Astrocyte (in vitro differentiated cells and primary cell): Measurements from ENCODE around the gene FAF1. TPM values are rescaled to one million over a fixed set of nuclear protein-coding genes. Genes with fewer than 3 reads are reported as not detected.
"Not testable (repeated sequence)": the region's sequence is repeated elsewhere in the genome, so short reads cannot be mapped to it uniquely, and the experiment has no call there.

Source experiments
- DNase-seq: peaks from one replicate; pipeline ENCODE4 v3.0.0-alpha.2; 2010; ENCODE audit warnings: low read depth
- FAIRE-seq: peaks from 2 replicates; lab custom pipeline; 2011; peaks lifted over from hg19 to GRCh38; lab: Jason Lieb, UNC
- H2AFZ ChIP-seq: 2 replicates; pipeline ENCODE4 v1.6.0; 2012; ENCODE audit warnings: low read depth, low read length, inconsistent platforms
- H3K27ac ChIP-seq: 2 replicates; pipeline ENCODE4 v1.5.1; 2011; ENCODE audit warnings: low read depth, low read length, inconsistent platforms
- H3K27me3 ChIP-seq: 2 replicates; pipeline ENCODE4 v1.6.0; 2011; ENCODE audit warnings: low read length, inconsistent platforms; ENCODE audit not compliant: insufficient read depth
- H3K36me3 ChIP-seq: 2 replicates; pipeline ENCODE4 v1.5.1; 2011; ENCODE audit warnings: low read length, inconsistent platforms; ENCODE audit not compliant: insufficient read depth
- H3K4me1 ChIP-seq: 2 replicates; pipeline ENCODE4 v1.5.1; 2011; ENCODE audit warnings: low read length, inconsistent platforms; ENCODE audit not compliant: insufficient read depth
- H3K4me2 ChIP-seq: 2 replicates; pipeline ENCODE4 v1.6.0; 2012; ENCODE audit warnings: low read length, inconsistent platforms
- H3K4me3 ChIP-seq: 2 replicates; pipeline ENCODE4 v1.5.1; 2011; ENCODE audit warnings: low read depth, mild to moderate bottlenecking, low read length, inconsistent platforms; ENCODE audit not compliant: insufficient read depth
- H3K79me2 ChIP-seq: 2 replicates; pipeline ENCODE4 v1.6.0; 2012; ENCODE audit warnings: mild to moderate bottlenecking, low read length, inconsistent platforms; ENCODE audit not compliant: insufficient read depth
- H3K9ac ChIP-seq: 2 replicates; pipeline ENCODE4 v1.6.0; 2012; ENCODE audit warnings: mild to moderate bottlenecking, low read length, inconsistent platforms
- H3K9me3 ChIP-seq: 2 replicates; pipeline ENCODE4 v1.5.1; 2012; ENCODE audit warnings: low read depth, mild to moderate bottlenecking, low read length, inconsistent platforms; ENCODE audit not compliant: insufficient read depth
- H4K20me1 ChIP-seq: 2 replicates; pipeline ENCODE4 v1.6.0; 2012; ENCODE audit warnings: low read length, inconsistent platforms; ENCODE audit not compliant: insufficient read depth
- H3K27ac Mint-ChIP-seq: one replicate; pipeline ENCODE4 v1.8.0; 2021; ENCODE audit warnings: mild to moderate bottlenecking, mixed read lengths; ENCODE audit not compliant: unreplicated experiment
- H3K27me3 Mint-ChIP-seq: one replicate; pipeline ENCODE4 v1.8.0; 2021; ENCODE audit warnings: low read depth, mixed read lengths; ENCODE audit not compliant: unreplicated experiment
- H3K36me3 Mint-ChIP-seq: one replicate; pipeline ENCODE4 v1.8.0; 2021; ENCODE audit warnings: low read depth, mixed read lengths; ENCODE audit not compliant: unreplicated experiment
- H3K4me1 Mint-ChIP-seq: one replicate; pipeline ENCODE4 v1.8.0; 2021; ENCODE audit warnings: low read depth, mixed read lengths; ENCODE audit not compliant: unreplicated experiment
- H3K4me3 Mint-ChIP-seq: one replicate; pipeline ENCODE4 v1.8.0; 2021; ENCODE audit warnings: mild to moderate bottlenecking, moderate library complexity, mixed read lengths; ENCODE audit not compliant: unreplicated experiment
- H3K9me3 Mint-ChIP-seq: one replicate; pipeline ENCODE4 v1.8.0; 2021; ENCODE audit warnings: mild to moderate bottlenecking, mixed read lengths; ENCODE audit not compliant: unreplicated experiment
- EZH2 ChIP-seq: IDR thresholded peaks from 2 replicates; pipeline ENCODE4 v1.6.1; 2012; ENCODE audit warnings: mild to moderate bottlenecking, low read length, inconsistent platforms; ENCODE audit not compliant: insufficient read depth
- total RNA-seq: library from RNA; stranded (reverse); gene quantifications from 2 replicates; pipeline ENCODE4 v1.2.1, GENCODE V29; 2021
- TF ChIP-seq, protein P1 (sequence below): IDR thresholded peaks from 2 replicates; pipeline ENCODE4 v1.5.1; 2011; ENCODE audit warnings: low read depth, mild to moderate bottlenecking, inconsistent platforms, low read length, moderate library complexity; ENCODE audit not compliant: insufficient read depth

The FAF1 gene
- total RNA-seq, 1 donor from 2014 or later: 35.4 TPM

DNA sequence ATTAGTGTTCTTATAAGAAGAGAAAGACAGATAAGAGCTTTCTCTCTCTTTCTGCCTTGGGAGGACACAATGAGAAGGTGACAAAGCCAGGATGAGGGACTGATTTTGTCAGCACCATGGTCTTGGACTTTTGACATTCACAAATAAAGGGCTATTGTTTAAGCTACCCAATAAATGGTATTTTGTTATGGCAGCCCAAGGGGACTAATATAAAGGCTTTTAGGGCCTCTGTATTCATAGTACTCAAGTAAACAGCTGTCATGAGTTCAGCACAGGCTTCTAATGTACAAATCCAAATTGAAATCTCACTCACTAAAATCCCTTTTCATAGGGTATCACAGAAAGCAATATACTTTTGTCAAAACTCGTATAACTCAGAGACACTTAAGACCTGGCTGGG is 242.7 kb downstream of the FAF1 start:
- Histone ChIP-seq H3K79me2 (no peaks in the 10 kb centered on the region), H3K9ac (no peak overlapping the region), H2AFZ (no peak overlapping the region), H3K27ac (no peak overlapping the region), H3K4me1 (no peaks in the 10 kb centered on the region), H3K4me3 (no peak overlapping the region), H4K20me1 (no peaks in the 10 kb centered on the region), H3K36me3 (no peaks in the 10 kb centered on the region), H3K4me2 (no peak overlapping the region), H3K27me3 (no peaks in the 10 kb centered on the region), H3K9me3 (no peaks in the 10 kb centered on the region)
- H3K4me1 Mint-ChIP-seq: peaks cover 5% of the 10 kb centered on the region
- DNase-seq (no peak), FAIRE-seq (no peak)
- TF ChIP-seq, protein P1, sequence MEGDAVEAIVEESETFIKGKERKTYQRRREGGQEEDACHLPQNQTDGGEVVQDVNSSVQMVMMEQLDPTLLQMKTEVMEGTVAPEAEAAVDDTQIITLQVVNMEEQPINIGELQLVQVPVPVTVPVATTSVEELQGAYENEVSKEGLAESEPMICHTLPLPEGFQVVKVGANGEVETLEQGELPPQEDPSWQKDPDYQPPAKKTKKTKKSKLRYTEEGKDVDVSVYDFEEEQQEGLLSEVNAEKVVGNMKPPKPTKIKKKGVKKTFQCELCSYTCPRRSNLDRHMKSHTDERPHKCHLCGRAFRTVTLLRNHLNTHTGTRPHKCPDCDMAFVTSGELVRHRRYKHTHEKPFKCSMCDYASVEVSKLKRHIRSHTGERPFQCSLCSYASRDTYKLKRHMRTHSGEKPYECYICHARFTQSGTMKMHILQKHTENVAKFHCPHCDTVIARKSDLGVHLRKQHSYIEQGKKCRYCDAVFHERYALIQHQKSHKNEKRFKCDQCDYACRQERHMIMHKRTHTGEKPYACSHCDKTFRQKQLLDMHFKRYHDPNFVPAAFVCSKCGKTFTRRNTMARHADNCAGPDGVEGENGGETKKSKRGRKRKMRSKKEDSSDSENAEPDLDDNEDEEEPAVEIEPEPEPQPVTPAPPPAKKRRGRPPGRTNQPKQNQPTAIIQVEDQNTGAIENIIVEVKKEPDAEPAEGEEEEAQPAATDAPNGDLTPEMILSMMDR: no peak
- no peak for TF ChIP-seq EZH2
- no peak overlapping the region for H3K27ac Mint-ChIP-seq
- peaks cover 2% of the 10 kb centered on the region for H3K9me3 Mint-ChIP-seq
- H3K4me3 Mint-ChIP-seq: no peak overlapping the region
- H3K27me3 Mint-ChIP-seq: no peaks in the 10 kb centered on the region
- H3K36me3 Mint-ChIP-seq: peaks cover 4% of the 10 kb centered on the region

DNA sequence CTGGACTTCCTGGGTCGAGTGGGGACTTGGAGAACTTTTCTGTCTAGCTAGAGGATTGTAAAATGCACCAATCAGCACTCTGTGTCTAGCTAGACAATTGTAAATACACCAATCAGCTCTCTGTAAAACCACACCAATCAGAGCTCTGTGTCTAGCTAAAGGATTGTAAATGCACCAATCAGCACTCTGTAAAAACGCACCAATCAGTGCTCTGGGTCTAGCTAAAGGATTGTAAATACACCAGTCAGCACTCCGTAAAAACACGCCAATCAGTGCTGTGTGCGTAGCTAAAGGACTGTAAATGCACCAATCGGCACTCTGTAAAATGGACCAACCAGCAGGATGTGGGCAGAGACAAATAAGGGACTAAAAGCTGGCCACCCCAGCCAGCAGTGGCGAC is 243.6 kb downstream of the FAF1 start:
- H3K4me1 Mint-ChIP-seq, FAIRE-seq, H3K27me3 ChIP-seq: not testable (repeated sequence)

DNA sequence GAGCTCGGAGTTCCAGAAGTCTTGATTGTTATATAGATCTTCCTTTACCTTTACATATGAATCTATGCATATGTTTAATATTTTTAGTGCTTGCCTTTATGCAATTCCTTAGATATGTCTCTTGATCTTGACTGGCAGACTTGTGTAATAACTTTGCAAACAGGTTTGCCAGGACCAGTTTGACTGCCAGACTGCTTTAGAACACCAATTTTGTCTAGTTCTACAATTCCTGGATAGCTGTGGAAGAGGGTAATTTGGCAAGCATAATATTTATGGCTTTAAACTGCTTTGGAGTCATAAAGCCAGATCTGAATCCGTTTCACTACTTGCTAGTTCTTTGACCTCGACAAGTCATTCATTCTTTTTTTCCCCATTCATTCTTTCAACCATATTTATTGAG is 250.0 kb downstream of the FAF1 start:
- Mint-ChIP-seq H3K27ac (no peak overlapping the region), H3K27me3 (no peaks in the 10 kb centered on the region), H3K36me3 (no peaks in the 10 kb centered on the region), H3K4me3 (no peak overlapping the region), H3K4me1 (peaks cover 2% of the 10 kb centered on the region), H3K9me3 (no peaks in the 10 kb centered on the region)
- Histone ChIP-seq H3K36me3 (no peaks in the 10 kb centered on the region), H3K4me1 (no peaks in the 10 kb centered on the region), H3K79me2 (no peaks in the 10 kb centered on the region), H4K20me1 (no peaks in the 10 kb centered on the region), H3K9ac (no peak overlapping the region), H3K4me2 (no peak overlapping the region), H3K27ac (no peak overlapping the region), H3K27me3 (no peaks in the 10 kb centered on the region), H3K4me3 (no peak overlapping the region), H2AFZ (no peak overlapping the region), H3K9me3 (no peaks in the 10 kb centered on the region)
- no peak for TF ChIP-seq EZH2
- TF ChIP-seq, protein P1: no peak
- DNase-seq: no peak
- no peak for FAIRE-seq

More for the DNA sequence above, 243.6 kb downstream of the FAF1 start:
- H2AFZ ChIP-seq, H3K9ac ChIP-seq, H3K27ac Mint-ChIP-seq, H4K20me1 ChIP-seq, H3K4me3 ChIP-seq, H3K9me3 Mint-ChIP-seq, H3K4me2 ChIP-seq, H3K36me3 ChIP-seq, H3K4me3 Mint-ChIP-seq, H3K79me2 ChIP-seq, H3K4me1 ChIP-seq, H3K9me3 ChIP-seq, H3K27ac ChIP-seq, DNase-seq, H3K36me3 Mint-ChIP-seq, H3K27me3 Mint-ChIP-seq: not testable (repeated sequence)
